Measurements from ENCODE around the gene YARS1. TPM values are rescaled to one million over a fixed set of nuclear protein-coding genes. Genes with fewer than 3 reads are reported as not detected.

Gene YARS1
- total RNA-seq, 1 donor = 137 TPM

GRCh38 chr1:32764826-32765569 lies 52.2 kb downstream of the YARS1 start:
- no peak overlapping the region for H3K4me3 ChIP-seq (ENCODE audit: low read depth, low read length)
- no peak for TF ChIP-seq CTCF (IDR thresholded peaks at IDR 0.05; ENCODE audit: insufficient read depth, low read depth, low read length)
- peak; percentile 86 for DNase-seq (ENCODE audit: low read depth)

GRCh38 chr1:32763221-32763620 lies 53.9 kb downstream of the YARS1 start:
- DNase-seq (ENCODE audit: low read depth) = no peak
- H3K4me3 ChIP-seq (ENCODE audit: low read depth, low read length) = no peak overlapping the region
- TF ChIP-seq CTCF (IDR thresholded peaks at IDR 0.05; ENCODE audit: insufficient read depth, low read depth, low read length) = no peak

GRCh38 chr1:32761936-32762335 lies 55.2 kb downstream of the YARS1 start:
- DNase-seq (ENCODE audit: low read depth) = no peak
- H3K4me3 ChIP-seq (ENCODE audit: low read depth, low read length) = no peak overlapping the region
- no peak for TF ChIP-seq CTCF (IDR thresholded peaks at IDR 0.05; ENCODE audit: insufficient read depth, low read depth, low read length)

- TF ChIP-seq CTCF (IDR thresholded peaks at IDR 0.05; ENCODE audit: insufficient read depth, low read depth, low read length) = no peak
- peak; percentile 74 for DNase-seq (ENCODE audit: low read depth)
- no peak overlapping the region for H3K4me3 ChIP-seq (ENCODE audit: low read depth, low read length)
Measured at GRCh38 chr1:32761253-32761877, 55.8 kb downstream of the YARS1 start.

- no peak for TF ChIP-seq CTCF (IDR thresholded peaks at IDR 0.05; ENCODE audit: insufficient read depth, low read depth, low read length)
- H3K4me3 ChIP-seq (ENCODE audit: low read depth, low read length) = no peak overlapping the region
- DNase-seq (ENCODE audit: low read depth) = peak; percentile 31
Measured at GRCh38 chr1:32759997-32760623, 57.0 kb downstream of the YARS1 start.

- no peak for TF ChIP-seq CTCF (IDR thresholded peaks at IDR 0.05; ENCODE audit: insufficient read depth, low read depth, low read length)
- DNase-seq (ENCODE audit: low read depth) = no peak
- no peak overlapping the region for H3K4me3 ChIP-seq (ENCODE audit: low read depth, low read length)
Measured at GRCh38 chr1:32759521-32759981, 57.6 kb downstream of the YARS1 start.
